HepG2 (cell line): Measurements from ENCODE around the gene RBM12. TPM values are rescaled to one million over a fixed set of nuclear protein-coding genes. Genes with fewer than 3 reads are reported as not detected.

Source experiments
- CERS6 ChIP-seq: sonication (generic); formaldehyde crosslinking; IDR thresholded peaks from 2 replicates; pipeline ENCODE4 v1.5.0; 2020; ENCODE audit warnings: missing genetic modification reagents
- GABPB1 ChIP-seq: IDR thresholded peaks from 2 replicates; pipeline ENCODE4 v1.6.1; 2016; ENCODE audit warnings: mild to moderate bottlenecking, missing genetic modification reagents, moderate library complexity, missing compliant biosample characterization
- HOXA5 ChIP-seq: sonication (generic); formaldehyde crosslinking; IDR thresholded peaks from 2 replicates; pipeline ENCODE4 v1.4.0; 2020; ENCODE audit warnings: missing genetic modification reagents
- NAIF1 ChIP-seq: sonication (generic); formaldehyde crosslinking; IDR thresholded peaks from 2 replicates; pipeline ENCODE4 v1.5.0; 2020; ENCODE audit warnings: mild to moderate bottlenecking, missing genetic modification reagents, borderline replicate concordance
- NBN ChIP-seq: fragments of 450-650 bp; conservative IDR thresholded peaks from 2 replicates; pipeline ENCODE4 v1.6.1; 2017
- NFYC ChIP-seq: IDR thresholded peaks from 2 replicates; pipeline ENCODE4 v1.6.1; 2016; ENCODE audit warnings: missing genetic modification reagents, missing compliant biosample characterization
- NRL ChIP-seq: sonication (generic); formaldehyde crosslinking; IDR thresholded peaks from 2 replicates; pipeline ENCODE4 v1.5.0; 2020; ENCODE audit warnings: missing genetic modification reagents, mild to moderate bottlenecking, moderate library complexity, borderline replicate concordance
- POLR2A ChIP-seq, 2 experiments: IDR thresholded peaks; 2 replicates each; pipeline ENCODE4 v1.6.1; 2011; ENCODE audit warnings: low read depth in 2 of 2, low read length in 2 of 2, mild to moderate bottlenecking in 1 of 2, moderate library complexity in 1 of 2; ENCODE audit not compliant: insufficient read depth in 1 of 2
- RORA ChIP-seq: sonication (generic); formaldehyde crosslinking; IDR thresholded peaks from 2 replicates; pipeline ENCODE4 v1.5.0; 2020; ENCODE audit warnings: mild to moderate bottlenecking, missing genetic modification reagents, moderate library complexity
- ZBTB21 ChIP-seq: sonication (generic); formaldehyde crosslinking; IDR thresholded peaks from 2 replicates; pipeline ENCODE4 v1.4.0; 2020; ENCODE audit warnings: missing genetic modification reagents
- ZNF124 ChIP-seq: sonication (generic); formaldehyde crosslinking; IDR thresholded peaks from 2 replicates; pipeline ENCODE4 v1.4.0; 2020; ENCODE audit warnings: missing genetic modification reagents
- ZNF224 ChIP-seq: sonication (generic); formaldehyde crosslinking; IDR thresholded peaks from 2 replicates; pipeline ENCODE4 v1.5.0; 2020; ENCODE audit warnings: mild to moderate bottlenecking, missing genetic modification reagents
- ZNF562 ChIP-seq: sonication (generic); formaldehyde crosslinking; IDR thresholded peaks from 2 replicates; pipeline ENCODE4 v1.8.0; 2022; ENCODE audit warnings: missing genetic modification reagents, borderline replicate concordance
- polyA plus RNA-seq, 8 experiments: library from polyadenylated mRNA; depleted of rRNA in 3 of 8; stranded (reverse) in 7 of 8; unstranded in 1 of 8; fragments of >200 nt; fragmentation: Illumina TruSeq in 4 of 8; extraction: Trizol in 4 of 8; gene quantifications; 2 replicates each; pipeline versions ENCODE4 v1.2.1 to v1.2.3, GENCODE V29; 2011 to 2016; ENCODE audit warnings: low read depth in 4 of 8, missing spikeins in 1 of 8, mixed read lengths in 1 of 8; ENCODE audit not compliant: insufficient read depth in 1 of 8
- total RNA-seq, 5 experiments: library from RNA; depleted of rRNA; stranded (reverse); fragments of >200 nt; fragmentation: Illumina TruSeq; extraction: Trizol; gene quantifications; 2 replicates each; pipeline ENCODE4 v1.2.3, GENCODE V29; 2016; ENCODE audit warnings: low read depth in 1 of 5
- TF ChIP-seq, protein P1 (sequence below): sonication (generic); formaldehyde crosslinking; IDR thresholded peaks from 2 replicates; pipeline ENCODE4 v1.5.0; 2020; ENCODE audit warnings: mild to moderate bottlenecking, missing genetic modification reagents, borderline replicate concordance
- TF ChIP-seq, protein P2 (sequence below): sonication (generic); formaldehyde crosslinking; IDR thresholded peaks from 2 replicates; pipeline ENCODE4 v1.5.1; 2020; ENCODE audit warnings: mild to moderate bottlenecking, missing genetic modification reagents
- TF ChIP-seq, protein P3 (sequence below), 2 experiments: sonication (generic) in 1 of 2; formaldehyde crosslinking in 1 of 2; IDR thresholded peaks; 2 replicates each; pipeline versions ENCODE4 v1.4.0 to v1.6.1; 2016 to 2020; ENCODE audit warnings: borderline replicate concordance in 1 of 2, low read depth in 1 of 2, mild to moderate bottlenecking in 1 of 2, missing genetic modification reagents in 1 of 2

RBM12 gene
- total and polyA plus RNA-seq, 2 of the 13 experiments (the other 11 are each of a cell fraction or from before 2014, with no cell fraction given): 97.9 to 104 TPM

GRCh38 chr20:35664466-35665206 lies at the start of gene RBM12, which contains the start of gene CPNE1 (continued):
- TF ChIP-seq ZNF224 (CRISPR knock-in tag) (peak; percentile 96), HOXA5 (CRISPR knock-in tag) (peak; percentile 95), CERS6 (CRISPR knock-in tag) (no peak; the same call in 1 of the 2 replicates), NBN (0 out of 2 replicates have a peak, but pooled peaks have one; percentile 51), ZBTB21 (peak; percentile 88), NRL (CRISPR knock-in tag) (peak; percentile 95), NFYC (CRISPR knock-in tag) (no peak; the same call in 1 of the 2 replicates), ZNF562 (CRISPR knock-in tag) (no peak), ZNF124 (peak; percentile 91), RORA (CRISPR knock-in tag) (no peak), NAIF1 (CRISPR knock-in tag) (0 out of 2 replicates have a peak, but pooled peaks have one; percentile 59), POLR2A (IDR thresholded peaks at IDR 0.05; ENCODE audit: insufficient read depth in 1 of 2, low read depth in 2 of 2, low read length in 2 of 2) (peak; percentile 96 to 99), GABPB1 (CRISPR knock-in tag) (peak; percentile 94)
- TF ChIP-seq, protein P1, sequence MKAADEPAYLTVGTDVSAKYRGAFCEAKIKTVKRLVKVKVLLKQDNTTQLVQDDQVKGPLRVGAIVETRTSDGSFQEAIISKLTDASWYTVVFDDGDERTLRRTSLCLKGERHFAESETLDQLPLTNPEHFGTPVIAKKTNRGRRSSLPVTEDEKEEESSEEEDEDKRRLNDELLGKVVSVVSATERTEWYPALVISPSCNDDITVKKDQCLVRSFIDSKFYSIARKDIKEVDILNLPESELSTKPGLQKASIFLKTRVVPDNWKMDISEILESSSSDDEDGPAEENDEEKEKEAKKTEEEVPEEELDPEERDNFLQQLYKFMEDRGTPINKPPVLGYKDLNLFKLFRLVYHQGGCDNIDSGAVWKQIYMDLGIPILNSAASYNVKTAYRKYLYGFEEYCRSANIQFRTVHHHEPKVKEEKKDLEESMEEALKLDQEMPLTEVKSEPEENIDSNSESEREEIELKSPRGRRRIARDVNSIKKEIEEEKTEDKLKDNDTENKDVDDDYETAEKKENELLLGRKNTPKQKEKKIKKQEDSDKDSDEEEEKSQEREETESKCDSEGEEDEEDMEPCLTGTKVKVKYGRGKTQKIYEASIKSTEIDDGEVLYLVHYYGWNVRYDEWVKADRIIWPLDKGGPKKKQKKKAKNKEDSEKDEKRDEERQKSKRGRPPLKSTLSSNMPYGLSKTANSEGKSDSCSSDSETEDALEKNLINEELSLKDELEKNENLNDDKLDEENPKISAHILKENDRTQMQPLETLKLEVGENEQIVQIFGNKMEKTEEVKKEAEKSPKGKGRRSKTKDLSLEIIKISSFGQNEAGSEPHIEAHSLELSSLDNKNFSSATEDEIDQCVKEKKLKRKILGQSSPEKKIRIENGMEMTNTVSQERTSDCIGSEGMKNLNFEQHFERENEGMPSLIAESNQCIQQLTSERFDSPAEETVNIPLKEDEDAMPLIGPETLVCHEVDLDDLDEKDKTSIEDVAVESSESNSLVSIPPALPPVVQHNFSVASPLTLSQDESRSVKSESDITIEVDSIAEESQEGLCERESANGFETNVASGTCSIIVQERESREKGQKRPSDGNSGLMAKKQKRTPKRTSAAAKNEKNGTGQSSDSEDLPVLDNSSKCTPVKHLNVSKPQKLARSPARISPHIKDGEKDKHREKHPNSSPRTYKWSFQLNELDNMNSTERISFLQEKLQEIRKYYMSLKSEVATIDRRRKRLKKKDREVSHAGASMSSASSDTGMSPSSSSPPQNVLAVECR (CRISPR knock-in tag): peak; percentile 97
- TF ChIP-seq, protein P2, sequence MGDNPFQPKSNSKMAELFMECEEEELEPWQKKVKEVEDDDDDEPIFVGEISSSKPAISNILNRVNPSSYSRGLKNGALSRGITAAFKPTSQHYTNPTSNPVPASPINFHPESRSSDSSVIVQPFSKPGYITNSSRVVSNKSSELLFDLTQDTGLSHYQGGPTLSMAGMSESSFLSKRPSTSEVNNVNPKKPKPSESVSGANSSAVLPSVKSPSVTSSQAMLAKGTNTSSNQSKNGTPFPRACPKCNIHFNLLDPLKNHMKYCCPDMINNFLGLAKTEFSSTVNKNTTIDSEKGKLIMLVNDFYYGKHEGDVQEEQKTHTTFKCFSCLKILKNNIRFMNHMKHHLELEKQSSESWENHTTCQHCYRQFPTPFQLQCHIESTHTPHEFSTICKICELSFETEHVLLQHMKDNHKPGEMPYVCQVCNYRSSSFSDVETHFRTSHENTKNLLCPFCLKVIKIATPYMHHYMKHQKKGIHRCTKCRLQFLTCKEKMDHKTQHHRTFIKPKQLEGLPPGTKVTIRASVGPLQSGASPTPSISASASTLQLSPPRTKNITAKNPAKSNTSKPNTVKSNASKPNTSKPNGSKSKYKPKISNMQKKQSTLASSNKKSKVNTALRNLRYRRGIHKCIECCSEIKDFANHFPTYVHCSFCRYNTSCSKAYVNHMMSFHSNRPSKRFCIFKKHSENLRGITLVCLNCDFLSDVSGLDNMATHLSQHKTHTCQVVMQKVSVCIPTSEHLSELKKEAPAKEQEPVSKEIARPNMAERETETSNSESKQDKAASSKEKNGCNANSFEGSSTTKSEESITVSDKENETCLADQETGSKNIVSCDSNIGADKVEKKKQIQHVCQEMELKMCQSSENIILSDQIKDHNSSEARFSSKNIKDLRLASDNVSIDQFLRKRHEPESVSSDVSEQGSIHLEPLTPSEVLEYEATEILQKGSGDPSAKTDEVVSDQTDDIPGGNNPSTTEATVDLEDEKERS (CRISPR knock-in tag): peak; percentile 99
- TF ChIP-seq, protein P3, sequence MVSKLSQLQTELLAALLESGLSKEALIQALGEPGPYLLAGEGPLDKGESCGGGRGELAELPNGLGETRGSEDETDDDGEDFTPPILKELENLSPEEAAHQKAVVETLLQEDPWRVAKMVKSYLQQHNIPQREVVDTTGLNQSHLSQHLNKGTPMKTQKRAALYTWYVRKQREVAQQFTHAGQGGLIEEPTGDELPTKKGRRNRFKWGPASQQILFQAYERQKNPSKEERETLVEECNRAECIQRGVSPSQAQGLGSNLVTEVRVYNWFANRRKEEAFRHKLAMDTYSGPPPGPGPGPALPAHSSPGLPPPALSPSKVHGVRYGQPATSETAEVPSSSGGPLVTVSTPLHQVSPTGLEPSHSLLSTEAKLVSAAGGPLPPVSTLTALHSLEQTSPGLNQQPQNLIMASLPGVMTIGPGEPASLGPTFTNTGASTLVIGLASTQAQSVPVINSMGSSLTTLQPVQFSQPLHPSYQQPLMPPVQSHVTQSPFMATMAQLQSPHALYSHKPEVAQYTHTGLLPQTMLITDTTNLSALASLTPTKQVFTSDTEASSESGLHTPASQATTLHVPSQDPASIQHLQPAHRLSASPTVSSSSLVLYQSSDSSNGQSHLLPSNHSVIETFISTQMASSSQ (IDR thresholded peaks at IDR 0.05; ENCODE audit: low read depth): no peak
- TF ChIP-seq, protein P3 (CRISPR knock-in tag; IDR thresholded peaks at IDR 0.05; ENCODE audit: borderline replicate concordance): peak; percentile 69
